GM21390 (cell line): ENCODE measurements around the gene KRTAP20-2.

ENCODE experiments used
- ATAC-seq: cut with Tn5 transposase; IDR thresholded peaks from one replicate; pipeline ENCODE4 v1.9.1; 2021; ENCODE audit not compliant: unreplicated experiment

Gene KRTAP20-2

DNA sequence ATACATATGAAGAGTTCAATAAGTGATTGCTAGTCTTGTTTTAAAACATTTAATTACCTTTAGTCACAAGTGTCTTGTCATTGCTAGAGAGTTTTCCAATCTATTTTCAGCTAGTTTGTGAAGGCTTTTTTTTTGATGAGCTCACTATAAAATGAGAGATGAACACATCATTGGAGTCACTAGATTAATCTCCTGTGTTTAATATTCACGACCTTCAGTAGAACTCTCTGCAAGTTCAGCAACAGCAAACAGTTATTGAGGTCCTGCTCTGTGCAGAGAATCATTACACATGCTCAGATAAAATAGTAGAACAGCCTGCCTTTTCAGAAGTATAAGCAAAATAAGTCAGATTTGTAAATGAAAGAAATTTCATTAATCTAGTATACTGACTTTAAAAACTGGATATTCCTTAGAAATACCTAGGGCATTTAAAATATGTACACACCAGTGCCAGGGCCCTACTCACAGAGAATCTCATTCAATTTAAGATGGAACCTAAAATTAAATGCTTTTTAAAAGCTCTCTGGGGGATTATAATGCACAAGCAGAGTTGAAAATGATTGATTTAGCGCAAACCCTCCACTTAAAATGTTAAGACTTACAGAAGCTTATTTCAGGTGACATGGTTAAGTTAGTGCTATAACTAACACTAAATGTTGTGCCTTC is 38.1 kb downstream of the KRTAP20-2 start:
- ATAC-seq = no peak

DNA sequence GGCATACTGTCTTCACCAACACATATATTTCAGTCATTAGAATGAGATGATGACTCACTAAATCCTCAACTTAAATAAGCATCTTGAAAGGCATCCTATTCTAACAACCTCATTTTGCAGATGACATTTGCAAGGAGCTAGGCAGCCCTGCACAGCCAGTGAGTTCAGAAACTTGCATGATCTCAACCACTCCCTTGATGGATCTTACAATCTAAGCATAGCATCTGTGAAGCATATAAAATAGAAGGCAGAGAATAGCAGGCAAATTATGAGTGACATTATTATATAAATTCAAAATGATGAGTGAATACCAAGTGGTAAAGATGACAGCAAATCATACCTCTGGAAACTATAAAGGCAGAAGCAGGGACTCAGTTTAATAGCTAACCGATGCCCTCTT is 39.3 kb downstream of the KRTAP20-2 start:
- no peak for ATAC-seq

DNA sequence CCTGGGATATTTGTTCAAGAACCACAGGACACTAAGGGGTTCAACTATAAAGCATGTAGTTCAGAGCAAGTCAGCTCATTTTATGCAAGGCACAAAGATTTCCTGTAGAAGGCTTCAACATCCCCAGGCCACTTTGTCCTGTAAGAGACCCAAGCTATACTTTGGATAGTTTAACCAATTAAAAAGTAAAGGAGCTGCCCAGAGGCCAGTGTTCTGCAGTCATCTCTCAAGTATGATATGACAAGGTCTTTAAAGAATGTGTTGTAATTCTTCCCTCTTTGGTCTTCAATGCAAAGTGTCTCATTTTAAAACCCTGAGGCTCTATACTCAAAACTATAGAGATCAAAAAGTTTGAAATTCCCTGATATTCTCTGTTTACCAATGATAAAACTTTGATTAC is 41.7 kb downstream of the KRTAP20-2 start:
- ATAC-seq = no peak

DNA sequence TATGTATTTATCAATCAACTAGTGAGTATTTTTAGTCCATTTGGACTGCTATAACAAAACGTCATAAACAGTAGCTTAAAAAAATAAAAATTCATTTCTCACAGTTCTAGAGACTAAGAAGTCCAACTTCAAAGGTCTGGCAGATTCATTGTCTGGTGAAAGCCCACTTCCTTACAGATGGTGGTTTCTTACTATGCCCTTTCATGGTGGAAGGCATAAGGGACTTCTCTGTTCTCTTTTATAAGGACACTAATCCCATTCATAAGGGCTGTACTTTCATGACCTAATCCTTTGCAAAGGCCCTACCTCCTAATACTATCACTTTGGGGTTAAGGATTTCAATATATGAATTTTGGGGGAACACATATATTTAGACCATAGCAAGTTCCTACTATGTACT is 45.6 kb downstream of the KRTAP20-2 start:
- no peak for ATAC-seq

DNA sequence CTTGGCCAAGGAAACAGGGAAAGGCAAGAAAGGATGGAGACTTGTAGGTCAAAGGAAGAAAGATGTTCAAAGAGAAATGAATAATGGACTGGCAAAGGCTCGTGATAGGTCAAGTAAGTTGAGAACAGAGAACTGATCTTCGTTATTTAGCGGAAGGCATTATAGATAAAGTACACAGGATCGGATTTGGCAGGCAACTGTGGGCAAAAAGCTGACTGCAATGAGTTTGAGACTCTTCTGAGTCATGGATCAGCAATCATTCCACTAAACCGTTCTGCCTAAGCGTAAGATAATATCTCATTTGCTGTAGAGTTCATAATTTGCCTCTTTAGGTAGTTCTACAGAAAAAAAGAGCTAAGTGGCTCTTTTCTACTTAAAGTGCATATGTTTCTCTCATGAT is 49.5 kb downstream of the KRTAP20-2 start:
- no peak for ATAC-seq
